Measurements from ENCODE around the gene MDN1. TPM values are rescaled to one million over a fixed set of nuclear protein-coding genes. Genes with fewer than 3 reads are reported as not detected.
"Not testable (repeated sequence)": the region's sequence is repeated elsewhere in the genome, so short reads cannot be mapped to it uniquely, and the experiment has no call there.

MDN1 gene
- total and polyA plus RNA-seq, 8 donors: 15.6 to 27.5 (median 18.1) TPM

DNA sequence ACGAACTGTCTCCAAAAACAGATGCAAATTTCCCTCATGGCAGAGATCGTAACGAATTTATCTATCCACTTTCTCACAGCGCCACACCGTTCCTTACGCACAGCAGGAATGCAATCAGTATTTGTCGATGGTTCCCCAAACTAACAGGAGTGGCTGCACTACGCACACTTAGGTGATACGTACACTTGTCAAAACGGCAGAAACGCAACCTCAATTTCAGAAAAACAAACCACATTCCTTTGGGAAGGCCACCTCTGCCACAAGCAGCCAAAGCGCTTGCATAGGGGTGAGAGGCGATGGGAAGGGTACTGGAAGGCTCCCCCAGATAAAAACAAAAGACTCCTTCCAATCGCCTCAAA is 638 bp downstream of the MDN1 start:
- FAIRE-seq: no peak
- H3K27ac ChIP-seq: peak overlapping the region; percentile 72 to 91 (median 86)
- intact Hi-C loops (cut with DNase I): no loop called here
- H3K4me3 ChIP-seq: peak overlapping the region; percentile 42 to 89 (median 78)
- DNase-seq: no peak
- H3K36me3 ChIP-seq: no peaks in the 10 kb centered on the region
- 0% methylated on average over 14 of the region's 14 CpGs for WGBS, 2 donors
- no peaks in the 10 kb centered on the region for H3K27me3 ChIP-seq
- H3K4me1 ChIP-seq: peaks cover 0 to 4% (median 0%) of the 10 kb centered on the region in 3 donors
- no peaks in the 10 kb centered on the region for H3K9me3 ChIP-seq
- TF ChIP-seq, protein P1, sequence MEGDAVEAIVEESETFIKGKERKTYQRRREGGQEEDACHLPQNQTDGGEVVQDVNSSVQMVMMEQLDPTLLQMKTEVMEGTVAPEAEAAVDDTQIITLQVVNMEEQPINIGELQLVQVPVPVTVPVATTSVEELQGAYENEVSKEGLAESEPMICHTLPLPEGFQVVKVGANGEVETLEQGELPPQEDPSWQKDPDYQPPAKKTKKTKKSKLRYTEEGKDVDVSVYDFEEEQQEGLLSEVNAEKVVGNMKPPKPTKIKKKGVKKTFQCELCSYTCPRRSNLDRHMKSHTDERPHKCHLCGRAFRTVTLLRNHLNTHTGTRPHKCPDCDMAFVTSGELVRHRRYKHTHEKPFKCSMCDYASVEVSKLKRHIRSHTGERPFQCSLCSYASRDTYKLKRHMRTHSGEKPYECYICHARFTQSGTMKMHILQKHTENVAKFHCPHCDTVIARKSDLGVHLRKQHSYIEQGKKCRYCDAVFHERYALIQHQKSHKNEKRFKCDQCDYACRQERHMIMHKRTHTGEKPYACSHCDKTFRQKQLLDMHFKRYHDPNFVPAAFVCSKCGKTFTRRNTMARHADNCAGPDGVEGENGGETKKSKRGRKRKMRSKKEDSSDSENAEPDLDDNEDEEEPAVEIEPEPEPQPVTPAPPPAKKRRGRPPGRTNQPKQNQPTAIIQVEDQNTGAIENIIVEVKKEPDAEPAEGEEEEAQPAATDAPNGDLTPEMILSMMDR (IDR thresholded peaks at IDR 0.05): no peak
- ATAC-seq: peak; percentile 38 to 58 (median 53)

DNA sequence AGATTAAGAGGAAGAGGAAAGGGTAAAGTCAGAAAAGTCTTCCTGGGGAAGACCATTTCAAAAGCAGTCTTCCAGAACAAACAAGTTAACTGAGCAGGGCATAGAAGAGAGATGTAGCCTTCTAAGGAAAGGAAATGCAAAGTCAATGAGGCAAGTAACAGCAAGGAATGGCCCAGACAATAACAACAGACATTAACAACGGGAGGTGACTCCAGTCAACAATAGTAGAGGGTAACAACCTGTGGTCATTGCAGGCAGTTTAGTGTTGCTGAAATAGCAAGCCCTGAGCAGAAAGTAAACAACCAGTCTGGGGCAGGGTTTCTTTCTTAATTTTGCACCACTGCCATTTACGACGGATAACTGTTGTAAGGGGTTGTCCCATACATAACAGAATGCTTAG is 2.1 kb downstream of the MDN1 start:
- 77 to 80% methylated on average over 3 of the region's 3 CpGs for WGBS, 2 donors
- intact Hi-C loops (cut with DNase I): no loop called here
- Histone ChIP-seq H3K4me3 (no peak overlapping the region), H3K36me3 (no peaks in the 10 kb centered on the region), H3K27me3 (no peaks in the 10 kb centered on the region), H3K27ac (no peak overlapping the region), H3K4me1 (peaks cover 0 to 4% (median 0%) of the 10 kb centered on the region in 3 donors), H3K9me3 (no peaks in the 10 kb centered on the region)
- TF ChIP-seq, protein P1 (IDR thresholded peaks at IDR 0.05): no peak
- FAIRE-seq: no peak
- no peak for DNase-seq
- ATAC-seq: no peak

DNA sequence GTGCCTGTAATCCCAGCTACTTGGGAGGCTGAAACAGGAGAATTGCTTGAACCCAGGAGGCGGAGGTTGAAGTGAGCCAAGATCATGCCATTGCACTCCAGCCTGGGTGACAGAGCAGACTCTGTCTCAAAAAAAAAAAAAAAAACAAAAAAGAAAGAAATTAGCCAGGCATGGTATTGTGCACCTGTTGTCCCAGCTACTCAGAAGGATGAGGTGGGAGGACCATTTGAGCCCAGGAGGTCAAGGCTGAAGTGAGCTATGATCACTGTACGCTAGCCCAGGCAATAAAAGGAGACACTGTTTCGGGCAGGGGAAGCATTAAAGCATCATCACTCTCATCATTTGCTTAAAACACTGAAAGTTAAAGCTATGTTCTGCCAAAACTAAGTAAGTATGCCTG is 6.2 kb downstream of the MDN1 start:
- WGBS, 2 donors: 91 to 93% methylated on average over 3 of the region's 3 CpGs
- intact Hi-C loops (cut with DNase I); H3K36me3 ChIP-seq; H3K9me3 ChIP-seq; H3K4me1 ChIP-seq; H3K27me3 ChIP-seq; H3K27ac ChIP-seq; DNase-seq; FAIRE-seq; H3K4me3 ChIP-seq; ATAC-seq: not testable (repeated sequence)

DNA sequence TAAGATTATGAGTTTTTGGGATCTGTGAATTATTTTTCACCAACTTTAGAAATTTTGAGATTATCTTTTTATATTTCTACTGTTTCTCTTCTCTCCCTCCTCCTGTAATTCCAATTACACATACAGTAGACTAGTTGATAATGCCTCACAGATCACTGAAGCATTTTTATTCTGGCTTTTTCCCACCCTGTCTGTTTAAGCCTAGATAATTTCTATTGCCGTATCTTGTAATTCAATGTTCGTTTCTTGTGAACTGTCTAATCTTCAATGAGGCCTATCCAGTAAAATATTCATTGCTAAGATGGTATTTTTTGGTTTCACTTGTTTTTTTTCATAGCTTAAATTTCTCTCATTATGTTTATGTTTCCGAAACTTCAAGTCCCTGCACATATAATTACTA is 12.0 kb downstream of the MDN1 start:
- DNase-seq (no peak), ATAC-seq (no peak), FAIRE-seq (no peak)
- Histone ChIP-seq H3K9me3 (no peaks in the 10 kb centered on the region), H3K4me3 (no peak overlapping the region), H3K27me3 (no peaks in the 10 kb centered on the region), H3K36me3 (peaks cover 0 to 2% (median 0%) of the 10 kb centered on the region in 3 donors), H3K4me1 (no peaks in the 10 kb centered on the region), H3K27ac (no peak overlapping the region)
- TF ChIP-seq, protein P1 (IDR thresholded peaks at IDR 0.05): no peak
- WGBS, 2 donors: 91 to 92% methylated on average over 3 of the region's 3 CpGs
- intact Hi-C loops (cut with DNase I): no loop called here

DNA sequence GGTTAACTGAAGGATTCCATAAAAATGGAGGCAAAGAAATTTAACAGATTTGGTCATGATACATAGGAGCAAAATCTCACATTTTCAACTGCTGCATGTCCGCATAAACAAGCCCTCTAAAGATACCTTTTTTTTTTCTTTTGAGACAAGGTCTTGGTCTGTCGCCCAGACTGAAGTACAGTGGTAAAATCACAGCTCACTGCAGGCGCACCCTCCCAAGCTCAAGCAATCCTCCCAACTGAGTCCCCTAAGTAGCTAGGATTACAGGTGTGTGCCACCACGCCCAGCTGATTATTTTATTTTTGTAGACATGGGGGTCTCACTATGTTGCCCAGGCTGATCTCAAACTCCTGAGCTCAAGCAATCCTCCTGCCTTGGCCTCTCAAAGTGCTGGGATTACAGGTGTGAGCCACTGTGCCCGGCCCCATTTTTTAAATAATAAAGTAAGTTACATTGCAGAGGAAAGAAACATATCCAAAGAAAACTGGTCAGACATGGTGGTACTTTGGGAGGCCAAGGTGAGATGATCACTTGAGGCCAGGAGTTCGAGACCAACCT is 13.7 kb downstream of the MDN1 start:
- Histone ChIP-seq H3K4me3 (no peak overlapping the region), H3K27me3 (no peaks in the 10 kb centered on the region), H3K9me3 (no peaks in the 10 kb centered on the region), H3K4me1 (no peaks in the 10 kb centered on the region), H3K36me3 (peaks cover 0 to 7% (median 0%) of the 10 kb centered on the region in 3 donors), H3K27ac (no peak overlapping the region)
- DNase-seq (no peak), FAIRE-seq (no peak), ATAC-seq (no peak)
- 44 to 68% methylated on average over 6 of the region's 6 CpGs for WGBS, 2 donors
- intact Hi-C loops (cut with DNase I): no loop called here
- TF ChIP-seq, protein P1 (IDR thresholded peaks at IDR 0.05): no peak
